Aorta (tissue), 5 donors: ENCODE data around the gene FZD7. TPM values are rescaled to one million over a fixed set of nuclear protein-coding genes. Genes with fewer than 3 reads are reported as not detected.
A peak's percentile ranks its signal among the peaks of the same experiment; 100 is the strongest.

Experiments used
- ATAC-seq: fragments of 200-7000 bp; cut with Tn5 transposase; one replicate; pipeline ENCODE4 v1.9.1; 2022; ENCODE audit warnings: moderate library complexity; ENCODE audit not compliant: low FRiP score
- DNase-seq, 2 donors: peaks; one replicate each; pipeline ENCODE4 v3.0.0-alpha.2; 2020
- H3K27ac ChIP-seq, 2 donors: one replicate each; pipeline ENCODE4 v1.5.1; 2013; ENCODE audit warnings: low read length in 2 of 2, mild to moderate bottlenecking in 2 of 2, moderate library complexity in 2 of 2, control low read depth in 1 of 2, inconsistent platforms in 1 of 2, low read depth in 1 of 2
- H3K27me3 ChIP-seq, 2 donors: one replicate each; pipeline ENCODE4 v1.6.1; 2013; ENCODE audit warnings: control low read depth in 1 of 2, low read length in 1 of 2, mild to moderate bottlenecking in 1 of 2, moderate library complexity in 1 of 2; ENCODE audit not compliant: insufficient read depth in 2 of 2, control insufficient read depth in 1 of 2
- H3K36me3 ChIP-seq, 2 donors: one replicate each; pipeline ENCODE4 v1.6.1; 2013; ENCODE audit warnings: control low read depth in 1 of 2, low read length in 1 of 2, mild to moderate bottlenecking in 1 of 2; ENCODE audit not compliant: insufficient read depth in 2 of 2, control insufficient read depth in 1 of 2
- H3K4me1 ChIP-seq, 2 donors: one replicate each; pipeline ENCODE4 v1.6.1; 2013; ENCODE audit warnings: low read length in 2 of 2, control low read depth in 1 of 2, mild to moderate bottlenecking in 1 of 2, moderate library complexity in 1 of 2; ENCODE audit not compliant: insufficient read depth in 2 of 2, control insufficient read depth in 1 of 2
- H3K4me3 ChIP-seq, 2 donors: one replicate each; pipeline ENCODE4 v1.5.1; 2013; ENCODE audit warnings: low read length in 2 of 2, control low read depth in 1 of 2, mild to moderate bottlenecking in 1 of 2
- H3K9me3 ChIP-seq: one replicate; pipeline ENCODE4 v1.6.1; 2013; ENCODE audit warnings: mild to moderate bottlenecking, low read length; ENCODE audit not compliant: control insufficient read depth
- WGBS, 2 donors: extraction: QIAGEN DNeasy Blood & Tissue Kit; methylation state at CpG; one replicate each; pipeline ENCODE4 v1.1.7; 2013; 5-methylcytosine and 5-hydroxymethylcytosine counted together
- intact Hi-C, 2 donors: fragments of 100-400 bp; cut with DNase I; formaldehyde crosslinking; loops; one replicate each; pipeline versions ENCODE4 v1.14.2 to v1.15.0; 2022
- polyA plus RNA-seq, 2 donors: library from polyadenylated mRNA; stranded (reverse); fragments of 200-250 nt; gene quantifications; one replicate each; pipeline ENCODE4 v1.2.3, GENCODE V29; 2013
- total RNA-seq, 2 donors: library from RNA; stranded (reverse); fragmentation: NEBNext Ultra II Directional; extraction: Animal tissue kit (Norgen Biotek cat#: 25700); gene quantifications; one replicate each; pipeline ENCODE4 v1.2.1, GENCODE V29; 2021
- donor health status: healthy with polysubstance abuse.
- donor health status: Bipolar disorder and iron deficiency.
- donor health status: DM: no; HTN: no; CAD: no.
- donor health status: DM: no; HTN: no; CAD: no.
- donor health status: DM: yes; HTN: yes; CAD: no.

The FZD7 gene
- total and polyA plus RNA-seq, 4 donors: 4.4 to 24.3 (median 11.9) TPM

GRCh38 chr2:202030691-202031090 is 3.0 kb upstream of the FZD7 start:
- DNase-seq: no peak
- Histone ChIP-seq H3K27me3 (no peaks in the 10 kb centered on the region), H3K27ac (no peak overlapping the region), H3K9me3 (no peaks in the 10 kb centered on the region), H3K36me3 (no peaks in the 10 kb centered on the region), H3K4me1 (no peaks in the 10 kb centered on the region), H3K4me3 (no peak overlapping the region)
- no peak for ATAC-seq
- 87 to 93% methylated on average over 4 of the region's 4 CpGs for WGBS, 2 donors
- intact Hi-C loops: loop anchor here (2.0 to 5.0 kb wide), 3 partner anchors 144 to 168 kb away; no protein-coding TSS in a partner anchor

GRCh38 chr2:202031246-202031951 is 2.3 kb upstream of the FZD7 start:
- ATAC-seq (no peak), DNase-seq (no peak)
- Histone ChIP-seq H3K27me3 (no peaks in the 10 kb centered on the region), H3K4me1 (no peaks in the 10 kb centered on the region), H3K36me3 (no peaks in the 10 kb centered on the region), H3K4me3 (no peak overlapping the region), H3K9me3 (no peaks in the 10 kb centered on the region), H3K27ac (no peak overlapping the region)
- intact Hi-C loops: loop anchor here (2.0 to 5.0 kb wide), 3 partner anchors 143 to 169 kb away; no protein-coding TSS in a partner anchor
- 83 to 86% methylated on average over 4 of the region's 4 CpGs for WGBS, 2 donors

GRCh38 chr2:202032846-202033316 is 774 bp upstream of the FZD7 start:
- Histone ChIP-seq H3K9me3 (no peaks in the 10 kb centered on the region), H3K27me3 (no peaks in the 10 kb centered on the region), H3K27ac (peak overlapping the region; percentile 90 to 91), H3K4me3 (peak overlapping the region; percentile 49 to 68), H3K36me3 (no peaks in the 10 kb centered on the region), H3K4me1 (no peaks in the 10 kb centered on the region)
- DNase-seq (peak; percentile 74 to 85), ATAC-seq (peak; percentile 74)
- WGBS, 2 donors: 0% methylated on average over 38 to 42 of the region's 42 CpGs
- intact Hi-C loops: loop anchor here (5.0 kb wide), 2 partner anchors 144 to 171 kb away; no protein-coding TSS in a partner anchor

- 0 to 1% methylated on average over 81 to 105 of the region's 105 CpGs for WGBS, 2 donors
- intact Hi-C loops: loop anchor here (5.0 kb wide), 3 partner anchors 143 to 237 kb away; no protein-coding TSS in a partner anchor
- H3K27ac ChIP-seq: peak overlapping the region; percentile 46 to 96
- ATAC-seq (no peak), DNase-seq (peak; percentile 46 to 82)
- H3K4me1 ChIP-seq: no peaks in the 10 kb centered on the region
- no peaks in the 10 kb centered on the region for H3K9me3 ChIP-seq
- peak overlapping the region; percentile 53 to 76 for H3K4me3 ChIP-seq
- H3K27me3 ChIP-seq: no peaks in the 10 kb centered on the region
- H3K36me3 ChIP-seq: no peaks in the 10 kb centered on the region
Observed at GRCh38 chr2:202034249-202035088, 814 bp downstream of the FZD7 start.

- DNase-seq: peak; percentile 73 to 91
- Histone ChIP-seq H3K27me3 (no peaks in the 10 kb centered on the region), H3K9me3 (no peaks in the 10 kb centered on the region), H3K4me3 (peak overlapping the region; percentile 53 to 76), H3K27ac (no peak overlapping the region), H3K4me1 (no peaks in the 10 kb centered on the region), H3K36me3 (no peaks in the 10 kb centered on the region)
- ATAC-seq: peak; percentile 52
- intact Hi-C loops: loop anchor here (5.0 kb wide), 1 partner anchor 238 kb away; no protein-coding TSS in a partner anchor
- WGBS, 2 donors: 18 to 19% methylated on average over 72 to 78 of the region's 78 CpGs
Observed at GRCh38 chr2:202035089-202035940, 1.7 kb downstream of the FZD7 start.

- 90 to 93% methylated on average over 32 of the region's 32 CpGs for WGBS, 2 donors
- Histone ChIP-seq H3K9me3 (no peaks in the 10 kb centered on the region), H3K27me3 (no peaks in the 10 kb centered on the region), H3K27ac (no peak overlapping the region), H3K36me3 (no peaks in the 10 kb centered on the region), H3K4me3 (no peak overlapping the region), H3K4me1 (no peaks in the 10 kb centered on the region)
- no peak for ATAC-seq
- intact Hi-C loops: loop anchor here (5.0 kb wide), 1 partner anchor 239 kb away; no protein-coding TSS in a partner anchor
- DNase-seq: no peak
Observed at GRCh38 chr2:202035941-202036372, 2.3 kb downstream of the FZD7 start.

- H3K27me3 ChIP-seq: no peaks in the 10 kb centered on the region
- DNase-seq: no peak
- 84 to 89% methylated on average over 15 of the region's 15 CpGs for WGBS, 2 donors
- no peak overlapping the region for H3K4me3 ChIP-seq
- no peak for ATAC-seq
- no peaks in the 10 kb centered on the region for H3K4me1 ChIP-seq
- no peaks in the 10 kb centered on the region for H3K36me3 ChIP-seq
- H3K9me3 ChIP-seq: no peaks in the 10 kb centered on the region
- intact Hi-C loops: loop anchor here (5.0 kb wide), 1 partner anchor 239 kb away; no protein-coding TSS in a partner anchor
- no peak overlapping the region for H3K27ac ChIP-seq
Observed at GRCh38 chr2:202036601-202037037, 3.0 kb downstream of the FZD7 start.

- Histone ChIP-seq H3K4me1 (no peaks in the 10 kb centered on the region), H3K9me3 (no peaks in the 10 kb centered on the region), H3K27ac (no peak overlapping the region), H3K4me3 (no peak overlapping the region), H3K27me3 (no peaks in the 10 kb centered on the region), H3K36me3 (no peaks in the 10 kb centered on the region)
- intact Hi-C loops: loop anchor here (5.0 kb wide), 1 partner anchor 240 kb away; no protein-coding TSS in a partner anchor
- no peak for DNase-seq
- no peak for ATAC-seq
- WGBS, 2 donors: 75 to 85% methylated on average over 7 of the region's 7 CpGs
Observed at GRCh38 chr2:202037086-202037485, 3.4 kb downstream of the FZD7 start.
